Endothelial cell of umbilical vein (primary cell): ENCODE data around the gene CFD. TPM values are rescaled to one million over a fixed set of nuclear protein-coding genes. Genes with fewer than 3 reads are reported as not detected.

Source experiments
- BruUV-seq: library from RNA; stranded (reverse); fragments of 400-500 nt; replicated peaks from 2 replicates; lab custom pipeline; 2021; lab: Mats Ljungman, UMichigan
- CTCF ChIA-PET: fragments of 300-600, 350-600 bp; sonication (Branson Sonifier 250); formaldehyde crosslinking; loops from one replicate; lab custom pipeline; 2021; ENCODE audit warnings: antibody characterized with exemption, inconsistent platforms; lab: Charles Lee
- POLR2A ChIA-PET: fragments of 300-600, 350-600 bp; sonication (Branson Sonifier 250); formaldehyde crosslinking; loops from one replicate; lab custom pipeline; 2021; ENCODE audit warnings: antibody characterized with exemption, inconsistent platforms; lab: Charles Lee
- DNase-seq: peaks from one replicate; pipeline ENCODE4 v3.0.0-alpha.2; 2011; ENCODE audit warnings: low read depth, low spot score
- FAIRE-seq: peaks from 2 replicates; lab custom pipeline; 2011; peaks lifted over from hg19 to GRCh38; lab: Jason Lieb, UNC
- H2AFZ ChIP-seq: 2 replicates; pipeline ENCODE4 v1.6.0; 2012; ENCODE audit warnings: low read depth, low read length, control low read depth, inconsistent platforms
- H3K27ac ChIP-seq: 2 replicates; pipeline ENCODE4 v1.5.1; 2011; ENCODE audit warnings: low read depth, mild to moderate bottlenecking, control low read depth, low read length, moderate library complexity; ENCODE audit not compliant: insufficient read depth
- H3K27me3 ChIP-seq, 2 experiments: 2 replicates each; pipeline versions ENCODE4 v1.6.0 to v1.6.1; 2011; ENCODE audit warnings: low read length in 2 of 2, mixed read lengths in 1 of 2; ENCODE audit not compliant: control insufficient read depth in 2 of 2, insufficient read depth in 2 of 2
- H3K36me3 ChIP-seq, 2 experiments: 2 replicates in 1 of 2; 3 replicates in 1 of 2; pipeline ENCODE4 v1.5.1; 2011; ENCODE audit warnings: low read length in 2 of 2, mild to moderate bottlenecking in 1 of 2, moderate library complexity in 1 of 2; ENCODE audit not compliant: control insufficient read depth in 2 of 2, insufficient read depth in 2 of 2; ENCODE audit errors: extremely low read depth in 1 of 2
- H3K4me1 ChIP-seq: 3 replicates; pipeline ENCODE4 v1.5.1; 2011; ENCODE audit warnings: mild to moderate bottlenecking, low read length; ENCODE audit not compliant: control insufficient read depth, insufficient read depth; ENCODE audit errors: extremely low read depth
- H3K4me2 ChIP-seq: 2 replicates; pipeline ENCODE4 v1.6.1; 2011; ENCODE audit warnings: low read length, control low read depth, mixed read lengths; ENCODE audit not compliant: insufficient read depth
- H3K4me3 ChIP-seq, 3 experiments: fragments of 200-600 bp in 1 of 3; sonication (generic), shearing (Covaris generic) in 1 of 3; replicated peaks in 1 of 3; 2 replicates each; pipeline ENCODE4 v1.5.1; 2011 to 2016; ENCODE audit warnings: control low read depth in 3 of 3, low read length in 3 of 3, mild to moderate bottlenecking in 2 of 3, inconsistent platforms in 1 of 3, low read depth in 1 of 3, moderate library complexity in 1 of 3; ENCODE audit not compliant: insufficient read depth in 1 of 3
- H3K79me2 ChIP-seq: 2 replicates; pipeline ENCODE4 v1.6.0; 2012; ENCODE audit warnings: low read length, inconsistent platforms; ENCODE audit not compliant: control insufficient read depth, insufficient read depth
- H3K9ac ChIP-seq: replicated peaks from 2 replicates; pipeline ENCODE3; 2011; ENCODE audit warnings: low read length, control low read depth; ENCODE audit not compliant: insufficient read depth; ENCODE audit errors: extremely low read depth
- H3K9me1 ChIP-seq: replicated peaks from 3 replicates; pipeline ENCODE4 v1.6.0; 2011; ENCODE audit warnings: mild to moderate bottlenecking, low read length; ENCODE audit not compliant: control insufficient read depth, insufficient read depth; ENCODE audit errors: extremely low read depth
- H3K9me3 ChIP-seq: replicated peaks from 2 replicates; pipeline ENCODE4 v1.5.1; 2012; ENCODE audit warnings: low read length, inconsistent platforms; ENCODE audit not compliant: control insufficient read depth, insufficient read depth
- H4K20me1 ChIP-seq: replicated peaks from 2 replicates; pipeline ENCODE3; 2011; ENCODE audit warnings: mild to moderate bottlenecking, low read length; ENCODE audit not compliant: control insufficient read depth, insufficient read depth; ENCODE audit errors: extremely low read depth
- EZH2 ChIP-seq: IDR thresholded peaks from 2 replicates; pipeline ENCODE4 v1.6.1; 2012; ENCODE audit warnings: borderline replicate concordance, low read depth, mild to moderate bottlenecking, moderate library complexity, low read length, inconsistent platforms; ENCODE audit not compliant: severe bottlenecking
- FOS ChIP-seq: IDR thresholded peaks from 2 replicates; pipeline ENCODE4 v1.6.1; 2011; ENCODE audit warnings: mild to moderate bottlenecking, low read length, moderate library complexity, borderline replicate concordance; ENCODE audit not compliant: insufficient read depth
- GATA2 ChIP-seq: IDR thresholded peaks from 2 replicates; pipeline ENCODE4 v1.7.0; 2011; ENCODE audit warnings: low read depth, mild to moderate bottlenecking, moderate library complexity, mixed read lengths, low read length; ENCODE audit not compliant: insufficient read length, insufficient read depth
- JUN ChIP-seq: IDR thresholded peaks from 2 replicates; pipeline ENCODE4 v1.6.1; 2011; ENCODE audit warnings: borderline replicate concordance, low read depth; ENCODE audit not compliant: insufficient read length, insufficient read depth
- MYC ChIP-seq: IDR thresholded peaks from one replicate; pipeline ENCODE4 v1.6.1; 2011; ENCODE audit warnings: mild to moderate bottlenecking, low read depth, low read length
- POLR2A ChIP-seq: IDR thresholded peaks from 2 replicates; pipeline ENCODE4 v1.6.1; 2012; ENCODE audit warnings: low read depth, mild to moderate bottlenecking, control low read depth, low read length
- POLR2AphosphoS5 ChIP-seq: IDR thresholded peaks from 2 replicates; pipeline ENCODE4 v1.6.1; 2012; ENCODE audit warnings: low read depth, mild to moderate bottlenecking, control low read depth, low read length, moderate library complexity; ENCODE audit not compliant: insufficient read depth
- dilution Hi-C: fragments of 300-500 bp; cut with MboI; formaldehyde crosslinking; loops from one replicate; pipeline ENCODE4 v1.15.0; 2019; ENCODE audit warnings: low sequenced_read_pairs; ENCODE audit not compliant: extremely low pct_ligation_motif_present
- intact Hi-C: fragments of 100-400 bp; cut with micrococcal nuclease; formaldehyde crosslinking; loops from one replicate; pipeline ENCODE4 v1.10.0; 2022
- polyA plus RNA-seq, 4 experiments: library from polyadenylated mRNA; depleted of rRNA in 3 of 4; stranded (reverse) in 3 of 4; unstranded in 1 of 4; fragments of >200 nt; gene quantifications; 2 replicates each; pipeline versions ENCODE4 v1.2.1 to v1.2.3, GENCODE V29; 2011 to 2012; ENCODE audit warnings: missing spikeins in 1 of 4
- total RNA-seq: library from RNA; stranded (reverse); gene quantifications from 2 replicates; pipeline ENCODE4 v1.2.3, GENCODE V29; 2021
- TF ChIP-seq, protein P1 (sequence below), 2 donors: IDR thresholded peaks; 1 replicate in 1 of 2; 2 replicates in 1 of 2; pipeline ENCODE4 v1.5.1; 2011; ENCODE audit warnings: low read length in 2 of 2, mild to moderate bottlenecking in 2 of 2, moderate library complexity in 2 of 2, control low read depth in 1 of 2, inconsistent platforms in 1 of 2, low read depth in 1 of 2; ENCODE audit not compliant: insufficient read depth in 1 of 2; ENCODE audit errors: extremely low read depth in 1 of 2
- TF ChIP-seq, protein P2 (sequence below): IDR thresholded peaks from 2 replicates; pipeline ENCODE4 v1.6.1; 2011; ENCODE audit not compliant: insufficient read depth, insufficient read length

Gene CFD
- total and polyA plus RNA-seq, 2 donors (not counting 3 experiments of a cell fraction or from before 2014, with no cell fraction given), result 0.25 to 0.40 TPM

DNA sequence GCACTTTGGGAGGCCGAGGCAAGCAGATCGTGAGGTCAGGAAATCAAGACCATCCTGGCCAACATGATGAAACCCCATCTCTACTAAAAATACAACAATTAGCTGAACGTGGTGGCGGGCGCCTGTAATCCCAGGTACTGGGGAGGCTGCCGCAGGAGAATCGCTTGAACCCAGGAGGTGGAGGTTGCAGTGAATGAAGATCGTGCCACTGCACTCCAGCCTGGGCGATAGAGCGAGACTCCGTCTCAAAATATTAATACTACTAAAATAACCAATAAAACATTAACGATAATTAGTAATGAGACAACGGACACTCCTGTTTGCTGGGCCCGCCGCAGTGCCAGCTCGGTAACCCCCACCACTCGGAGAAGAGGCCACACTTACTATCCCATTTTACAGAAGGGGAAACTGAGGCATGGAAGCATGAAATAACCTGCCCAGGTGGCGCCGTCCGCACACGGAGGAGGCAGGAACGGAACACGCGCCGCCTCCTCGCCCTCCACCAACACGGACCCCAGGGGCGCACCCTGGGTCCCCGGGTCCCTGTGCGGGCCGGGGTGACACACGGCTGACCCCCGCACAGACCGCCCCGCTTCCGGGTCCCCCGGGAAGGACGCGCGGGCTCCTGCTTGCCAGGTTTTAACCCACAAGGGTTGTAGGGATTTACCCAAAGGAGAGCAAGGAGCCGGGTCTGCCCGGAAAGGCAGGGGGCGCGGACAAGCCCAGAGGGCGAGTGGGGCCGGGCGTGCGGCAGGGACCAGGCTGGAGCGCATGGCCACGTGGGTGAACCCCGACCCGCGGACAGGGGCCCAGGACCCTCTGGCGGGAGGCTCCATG lies 52.0 kb downstream of the CFD start:
- Histone ChIP-seq H3K27ac (no peak overlapping the region), H3K79me2 (peaks cover 10% of the 10 kb centered on the region), H4K20me1 (no peaks in the 10 kb centered on the region), H2AFZ (no peak overlapping the region), H3K36me3 (no peaks in the 10 kb centered on the region), H3K9me3 (no peaks in the 10 kb centered on the region), H3K4me2 (no peak overlapping the region), H3K27me3 (no peaks in the 10 kb centered on the region), H3K9me1 (no peaks in the 10 kb centered on the region), H3K4me3 (no peak overlapping the region), H3K4me1 (peaks cover 10% of the 10 kb centered on the region), H3K9ac (no peak overlapping the region)
- intact Hi-C loops, result loop anchor here (2.0 kb wide), 2 partner anchors 19 to 141 kb away; partner anchors contain the start of genes MED16 and RNU6-9
- no peak for FAIRE-seq
- TF ChIP-seq EZH2 (no peak), POLR2A (no peak), MYC (no peak), JUN (no peak), POLR2AphosphoS5 (no peak), FOS (no peak), GATA2 (no peak)
- TF ChIP-seq, protein P1, sequence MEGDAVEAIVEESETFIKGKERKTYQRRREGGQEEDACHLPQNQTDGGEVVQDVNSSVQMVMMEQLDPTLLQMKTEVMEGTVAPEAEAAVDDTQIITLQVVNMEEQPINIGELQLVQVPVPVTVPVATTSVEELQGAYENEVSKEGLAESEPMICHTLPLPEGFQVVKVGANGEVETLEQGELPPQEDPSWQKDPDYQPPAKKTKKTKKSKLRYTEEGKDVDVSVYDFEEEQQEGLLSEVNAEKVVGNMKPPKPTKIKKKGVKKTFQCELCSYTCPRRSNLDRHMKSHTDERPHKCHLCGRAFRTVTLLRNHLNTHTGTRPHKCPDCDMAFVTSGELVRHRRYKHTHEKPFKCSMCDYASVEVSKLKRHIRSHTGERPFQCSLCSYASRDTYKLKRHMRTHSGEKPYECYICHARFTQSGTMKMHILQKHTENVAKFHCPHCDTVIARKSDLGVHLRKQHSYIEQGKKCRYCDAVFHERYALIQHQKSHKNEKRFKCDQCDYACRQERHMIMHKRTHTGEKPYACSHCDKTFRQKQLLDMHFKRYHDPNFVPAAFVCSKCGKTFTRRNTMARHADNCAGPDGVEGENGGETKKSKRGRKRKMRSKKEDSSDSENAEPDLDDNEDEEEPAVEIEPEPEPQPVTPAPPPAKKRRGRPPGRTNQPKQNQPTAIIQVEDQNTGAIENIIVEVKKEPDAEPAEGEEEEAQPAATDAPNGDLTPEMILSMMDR (IDR thresholded peaks at IDR 0.05; ENCODE audit: extremely low read depth in 1 of 2, insufficient read depth in 1 of 2, low read depth in 1 of 2, low read length in 2 of 2), result no peak
- TF ChIP-seq, protein P2, sequence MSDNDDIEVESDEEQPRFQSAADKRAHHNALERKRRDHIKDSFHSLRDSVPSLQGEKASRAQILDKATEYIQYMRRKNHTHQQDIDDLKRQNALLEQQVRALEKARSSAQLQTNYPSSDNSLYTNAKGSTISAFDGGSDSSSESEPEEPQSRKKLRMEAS, result no peak
- POLR2A ChIA-PET, result interaction anchor here (1.5 kb wide), 1 partner anchor 10 kb away, joined by 4 read pairs; no protein-coding TSS in a partner anchor
- dilution Hi-C loops, result no loop called here
- no peak for DNase-seq
- CTCF ChIA-PET, result interaction anchor here (1.8 kb wide), 1 partner anchor 48 kb away, joined by 5 read pairs; no protein-coding TSS in a partner anchor
- BruUV-seq, result no TSS peak
